ENCODE measurements around the gene FOXL1. TPM values are rescaled to one million over a fixed set of nuclear protein-coding genes. Genes with fewer than 3 reads are reported as not detected.

The FOXL1 gene
- total RNA-seq, 1 donor from 2014 or later: 0.68 TPM

- DNase-seq: peak; percentile 43
Observed at GRCh38 chr16:86568677-86569623, 9.4 kb upstream of the FOXL1 start.

GRCh38 chr16:86569701-86570447 is 8.5 kb upstream of the FOXL1 start:
- peak; percentile 22 for DNase-seq

GRCh38 chr16:86570558-86571529 is 7.5 kb upstream of the FOXL1 start:
- DNase-seq: peak; percentile 51

- peak; percentile 35 for DNase-seq
Observed at GRCh38 chr16:86571530-86571915, 6.8 kb upstream of the FOXL1 start.

GRCh38 chr16:86572041-86572521 is 6.3 kb upstream of the FOXL1 start:
- DNase-seq: peak; percentile 73

- DNase-seq: no peak
Observed at GRCh38 chr16:86572606-86573005, 5.7 kb upstream of the FOXL1 start.

GRCh38 chr16:86573215-86573614 is 5.1 kb upstream of the FOXL1 start:
- DNase-seq: no peak

GRCh38 chr16:86573646-86574508 is 4.5 kb upstream of the FOXL1 start:
- no peak for DNase-seq

- DNase-seq: no peak
Observed at GRCh38 chr16:86574646-86575045, 3.7 kb upstream of the FOXL1 start.

- no peak for DNase-seq
Observed at GRCh38 chr16:86575095-86575685, 3.2 kb upstream of the FOXL1 start.

- DNase-seq: peak; percentile 93
Observed at GRCh38 chr16:86575754-86576557, 2.4 kb upstream of the FOXL1 start.

- peak; percentile 54 for DNase-seq
Observed at GRCh38 chr16:86576591-86577313, 1.6 kb upstream of the FOXL1 start.

GRCh38 chr16:86577314-86577971 is 906 bp upstream of the FOXL1 start:
- DNase-seq: peak; percentile 54

- DNase-seq: peak; percentile 70
Observed at GRCh38 chr16:86578611-86579267, 390 bp downstream of the FOXL1 start.

GRCh38 chr16:86579268-86580062 is 1.1 kb downstream of the FOXL1 start:
- peak; percentile 57 for DNase-seq

- peak; percentile 52 for DNase-seq
Observed at GRCh38 chr16:86580063-86580790, 1.9 kb downstream of the FOXL1 start.

- no peak for DNase-seq
Observed at GRCh38 chr16:86580791-86581170, 2.4 kb downstream of the FOXL1 start.

All from dermis blood vessel endothelial cell (primary cell).